ENCODE results near the gene OR5V1.
"Not testable (repeated sequence)": the region's sequence is repeated elsewhere in the genome, so short reads cannot be mapped to it uniquely, and the experiment has no call there.

OR5V1 gene

GRCh38 chr6:29368765-29369164 is at the start of gene OR5V1:
Gene OR5V1 (minus strand): TSS chr6:29368865. CDS start chr6:29356195, 12,670 bp downstream.
- no peak for DNase-seq (ENCODE audit: low read depth)

GRCh38 chr6:29414588-29414987 is 45.9 kb upstream of the OR5V1 start, which contains the start of gene OR12D1:
Gene OR12D1 (plus strand): TSS chr6:29414928.
- DNase-seq (ENCODE audit: low read depth): peak; percentile 25

GRCh38 chr6:29403801-29404200 is 35.1 kb upstream of the OR5V1 start:
- no peak for DNase-seq (ENCODE audit: low read depth)

DNA sequence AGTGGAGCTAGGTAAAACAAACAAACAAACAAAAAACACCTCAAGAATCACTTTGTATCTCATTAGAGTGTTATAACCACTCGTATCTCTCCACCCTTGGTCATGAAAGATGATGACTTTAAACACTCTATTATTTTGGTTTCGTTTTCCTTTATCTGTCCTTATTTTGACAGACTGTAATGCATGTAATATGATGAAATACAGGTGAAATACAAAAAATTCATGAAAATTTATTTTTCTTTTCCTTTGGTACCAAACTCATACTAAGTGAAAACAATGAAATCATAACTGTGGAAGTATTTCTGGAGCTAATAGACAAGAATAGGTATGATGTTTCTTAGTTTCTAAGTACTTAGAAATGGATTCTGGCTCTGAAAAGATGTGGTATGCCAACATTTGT is 30.9 kb upstream of the OR5V1 start:
- DNase-seq (ENCODE audit: low read depth): no peak

GRCh38 chr6:29395331-29395730 is 26.7 kb upstream of the OR5V1 start, which contains the start of gene OR12D2:
Gene OR12D2 (plus strand): TSS chr6:29395631. CDS start chr6:29396700, 1,069 bp downstream.
- DNase-seq (ENCODE audit: low read depth): no peak

GRCh38 chr6:29388533-29388932 is 19.9 kb upstream of the OR5V1 start:
- no peak for DNase-seq (ENCODE audit: low read depth)

- peak; percentile 59 for DNase-seq (ENCODE audit: low read depth)
These were observed 7.3 kb upstream of the OR5V1 start for GRCh38 chr6:29376003-29376402.

- DNase-seq (ENCODE audit: low read depth): no peak
These were observed 6.5 kb upstream of the OR5V1 start, which contains the start of gene OR12D3 for GRCh38 chr6:29375191-29375590. Gene OR12D3 (minus strand): TSS chr6:29375291. CDS start chr6:29375287, 4 bp downstream.

DNA sequence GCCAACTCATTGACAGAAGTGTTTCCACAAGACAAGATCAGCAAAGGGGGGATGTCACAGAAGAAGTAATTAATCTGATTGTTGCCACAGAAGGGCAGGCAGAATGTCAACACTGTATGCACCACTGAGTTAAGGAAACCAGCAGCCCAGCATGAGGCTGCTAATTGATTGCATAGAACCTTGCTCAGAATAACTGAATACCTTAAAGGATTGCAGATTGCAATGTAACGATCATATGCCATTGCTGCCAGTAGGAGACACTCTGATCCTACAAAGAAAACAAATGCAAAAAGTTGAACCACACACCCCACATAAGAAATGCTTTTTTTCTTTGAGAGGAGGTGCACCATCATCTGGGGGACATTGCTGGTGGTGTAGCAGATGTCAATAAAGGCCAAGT is 13.1 kb downstream of the OR5V1 start:
- DNase-seq (ENCODE audit: low read depth): no peak

DNA sequence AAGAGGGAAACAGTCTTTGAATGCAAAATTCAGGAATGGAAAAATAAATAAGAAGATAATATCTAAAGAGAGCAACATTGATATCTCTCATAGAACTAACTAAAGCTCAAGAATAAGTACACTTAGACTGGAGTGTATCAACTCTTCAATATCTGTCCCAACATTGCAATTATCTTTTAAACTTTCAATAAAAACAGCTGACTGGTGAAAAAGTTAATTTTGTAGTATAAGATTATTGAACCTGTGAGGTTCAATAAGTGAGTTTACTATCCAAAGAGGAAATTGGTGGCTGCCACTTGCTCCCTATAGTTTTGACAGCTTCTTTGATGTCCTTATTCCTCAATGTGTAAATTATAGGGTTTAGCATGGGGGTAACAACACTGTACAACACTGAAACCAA is 13.7 kb downstream of the OR5V1 start:
- no peak for DNase-seq (ENCODE audit: low read depth)

GRCh38 chr6:29349348-29349747 is 19.3 kb downstream of the OR5V1 start:
- DNase-seq (ENCODE audit: low read depth): not testable (repeated sequence)

DNA sequence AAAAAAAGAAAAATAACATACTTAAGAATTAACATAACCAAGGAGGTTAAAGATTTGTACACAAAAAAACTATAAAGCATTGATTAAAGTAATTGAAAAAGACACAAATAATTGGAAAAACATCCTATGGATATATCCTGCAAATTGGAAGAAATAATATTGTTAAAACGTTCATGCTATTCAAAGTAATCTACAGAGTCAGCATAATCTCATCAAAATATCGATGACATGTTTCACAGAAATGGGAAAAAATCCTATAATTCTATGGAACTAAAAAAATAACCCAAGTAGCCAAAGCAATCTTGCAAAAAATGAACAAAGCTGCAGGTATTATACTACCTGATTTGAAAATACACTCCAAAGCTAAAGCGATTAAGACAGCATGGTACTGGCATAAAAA is 23.3 kb downstream of the OR5V1 start:
- no peak for DNase-seq (ENCODE audit: low read depth)

DNA sequence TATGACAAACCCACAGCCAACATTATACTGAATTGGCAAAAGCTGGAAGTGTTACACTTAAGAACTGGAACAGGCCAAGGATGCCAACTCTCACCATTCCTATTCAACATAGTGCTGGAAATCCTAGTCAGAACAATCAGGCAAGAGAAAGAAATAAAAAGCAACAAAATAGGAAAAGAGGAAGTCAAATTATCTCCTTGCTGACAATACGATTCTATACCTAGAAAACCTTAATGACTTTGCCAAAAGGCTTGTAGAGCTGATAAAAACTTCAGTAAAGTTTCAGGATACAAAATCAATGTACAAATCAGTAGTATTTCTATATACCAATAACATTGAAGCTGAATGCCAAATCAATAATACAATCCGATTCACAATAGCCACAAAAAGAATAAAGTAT is 32.4 kb downstream of the OR5V1 start:
- DNase-seq (ENCODE audit: low read depth): no peak

DNA sequence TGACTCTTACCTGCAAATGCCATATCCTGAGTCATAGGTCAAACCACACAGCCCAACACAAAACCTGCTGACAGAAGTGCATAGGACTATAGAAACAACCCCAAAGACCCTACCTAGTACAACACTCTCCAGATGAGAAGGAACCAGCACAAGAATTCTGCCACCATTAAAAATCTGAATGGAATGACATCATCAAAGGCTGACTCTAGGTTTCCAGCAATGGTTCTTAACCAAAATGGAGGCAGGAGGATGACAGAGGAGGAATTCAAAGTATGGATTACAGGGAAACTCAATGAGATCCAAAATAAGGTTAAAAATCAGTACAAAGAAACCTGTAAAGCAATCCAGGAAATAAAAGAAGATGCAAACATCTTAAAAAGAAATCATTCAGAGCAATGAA is 36.0 kb downstream of the OR5V1 start:
- DNase-seq (ENCODE audit: low read depth): no peak

- DNase-seq (ENCODE audit: low read depth): no peak
These were observed 42.9 kb downstream of the OR5V1 start for GRCh38 chr6:29325777-29326176.

DNA sequence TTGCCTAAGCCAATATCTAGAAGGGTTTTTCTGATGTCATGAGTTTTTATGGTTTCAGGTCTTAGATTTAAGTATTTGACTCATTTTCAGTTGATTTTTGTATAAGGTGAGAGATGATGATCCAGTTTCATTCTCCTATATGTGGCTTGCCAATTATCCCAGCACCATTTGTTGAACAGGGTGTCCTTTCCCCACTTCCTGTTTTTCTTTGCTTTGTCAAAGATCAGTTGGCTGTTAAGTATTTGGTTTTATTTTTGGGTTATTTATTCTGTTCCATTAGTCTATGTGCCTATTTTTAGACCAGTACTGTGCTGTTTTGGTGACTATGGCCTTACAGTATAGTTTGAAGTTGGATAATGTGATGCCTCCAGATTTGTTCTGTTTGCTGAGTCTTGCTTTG is 45.3 kb downstream of the OR5V1 start:
- DNase-seq (ENCODE audit: low read depth): not testable (repeated sequence)

DNA sequence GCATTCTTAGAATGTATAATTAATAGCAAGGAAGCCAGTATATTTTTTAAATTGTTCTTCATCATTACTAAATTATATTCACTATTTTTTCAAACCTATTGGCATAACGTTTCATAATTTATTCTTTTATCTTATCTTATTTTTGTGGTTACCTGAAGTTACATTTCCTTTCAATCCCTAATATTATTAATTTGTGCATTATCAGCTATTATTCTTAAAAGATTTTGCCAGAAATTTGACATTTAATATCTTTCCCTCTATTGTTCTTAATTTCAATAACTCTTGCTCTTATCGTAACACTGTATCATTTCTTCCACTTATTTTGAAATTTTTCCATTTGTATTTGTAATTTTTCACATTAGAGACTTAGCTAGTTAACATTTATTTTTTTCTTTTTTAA is 48.7 kb downstream of the OR5V1 start:
- no peak for DNase-seq (ENCODE audit: low read depth)
